SU-DHL-6 (cell line): ENCODE measurements around the gene GOLGA5.

Source experiments
- H2AFZ ChIP-seq: fragments of 200-600 bp; sonication (generic); 2 replicates; pipeline ENCODE4 v1.6.1; 2014; ENCODE audit warnings: low read depth, mild to moderate bottlenecking, moderate library complexity, mixed read lengths, antibody characterized with exemption, low read length; ENCODE audit not compliant: severe bottlenecking
- H3F3A ChIP-seq: fragments of 200-600 bp; shearing (Covaris generic); 2 replicates; pipeline ENCODE4 v1.6.0; 2016; ENCODE audit warnings: antibody characterized with exemption, mild to moderate bottlenecking; ENCODE audit not compliant: insufficient read depth
- H3K27ac ChIP-seq: fragments of 200-600 bp; sonication (generic); 2 replicates; pipeline ENCODE4 v1.5.1; 2016; ENCODE audit warnings: low read depth, mild to moderate bottlenecking, low read length, moderate library complexity, mixed read lengths
- H3K27me3 ChIP-seq: fragments of 200-600 bp; sonication (generic), shearing (Covaris generic); 2 replicates; pipeline ENCODE4 v1.6.0; 2014; ENCODE audit warnings: mild to moderate bottlenecking, low read length
- H3K36me3 ChIP-seq: fragments of 200-600 bp; sonication (generic); 2 replicates; pipeline ENCODE4 v1.6.1; 2014; ENCODE audit warnings: mild to moderate bottlenecking, low read length, mixed read lengths
- H3K4me2 ChIP-seq: fragments of 300-600, 200-600 bp; shearing (Covaris generic), sonication (generic); 2 replicates; pipeline ENCODE4 v1.6.0; 2014; ENCODE audit warnings: low read length, low read depth, mild to moderate bottlenecking; ENCODE audit not compliant: poor library complexity, severe bottlenecking
- H3K4me3 ChIP-seq: fragments of 200-600 bp; sonication (generic); 2 replicates; pipeline ENCODE4 v1.5.1; 2014; ENCODE audit warnings: antibody characterized with exemption, low read length, mild to moderate bottlenecking, mixed read lengths; ENCODE audit not compliant: insufficient read depth, poor library complexity, severe bottlenecking
- H3K79me2 ChIP-seq: fragments of 200-600 bp; sonication (generic); 2 replicates; pipeline ENCODE4 v1.6.1; 2014; ENCODE audit warnings: mild to moderate bottlenecking, low read length, moderate library complexity; ENCODE audit not compliant: insufficient read depth
- H3K9ac ChIP-seq: fragments of 200-600 bp; sonication (generic); 2 replicates; pipeline ENCODE4 v1.7.0; 2014; ENCODE audit warnings: mild to moderate bottlenecking, low read length
- H3K9me2 ChIP-seq: fragments of 200-600 bp; sonication (generic); replicated peaks from 2 replicates; pipeline ENCODE4 v1.6.1; 2014; ENCODE audit warnings: low read length; ENCODE audit not compliant: insufficient read depth
- H3K9me3 ChIP-seq: fragments of 200-600 bp; sonication (generic); 2 replicates; pipeline ENCODE4 v1.6.1; 2014; ENCODE audit warnings: low read length, mixed read lengths; ENCODE audit not compliant: insufficient read depth
- H4K20me1 ChIP-seq: fragments of 200-600 bp; sonication (generic); 2 replicates; pipeline ENCODE4 v1.6.1; 2014; ENCODE audit warnings: low read depth, mild to moderate bottlenecking, antibody characterized with exemption, low read length, moderate library complexity, mixed read lengths
- EZH2phosphoT487 ChIP-seq: fragments of 200-600 bp; sonication (generic), shearing (Covaris generic); conservative IDR thresholded peaks from 2 replicates; pipeline ENCODE4 v1.6.1; 2018; ENCODE audit warnings: mild to moderate bottlenecking, antibody characterized with exemption, low read length, moderate library complexity, mixed read lengths
- TF ChIP-seq, protein P1 (sequence below): fragments of 200-600 bp; sonication (generic); IDR thresholded peaks from one replicate; pipeline ENCODE4 v1.5.1; 2017; ENCODE audit warnings: antibody characterized with exemption, mild to moderate bottlenecking, low read length, moderate library complexity; ENCODE audit not compliant: insufficient read depth, poor library complexity, severe bottlenecking

GOLGA5 gene

GRCh38 chr14:92880851-92881250 is 86.7 kb downstream of the GOLGA5 start:
- no peak overlapping the region for H3K9ac ChIP-seq
- H3F3A ChIP-seq: no peaks in the 10 kb centered on the region
- H4K20me1 ChIP-seq: no peaks in the 10 kb centered on the region
- no peak overlapping the region for H2AFZ ChIP-seq
- no peaks in the 10 kb centered on the region for H3K9me3 ChIP-seq
- no peak overlapping the region for H3K27ac ChIP-seq
- H3K4me3 ChIP-seq: no peak overlapping the region
- H3K4me2 ChIP-seq: no peak overlapping the region
- no peaks in the 10 kb centered on the region for H3K36me3 ChIP-seq
- no peaks in the 10 kb centered on the region for H3K27me3 ChIP-seq
- H3K79me2 ChIP-seq: no peaks in the 10 kb centered on the region
- no peaks in the 10 kb centered on the region for H3K9me2 ChIP-seq
- TF ChIP-seq, protein P1, sequence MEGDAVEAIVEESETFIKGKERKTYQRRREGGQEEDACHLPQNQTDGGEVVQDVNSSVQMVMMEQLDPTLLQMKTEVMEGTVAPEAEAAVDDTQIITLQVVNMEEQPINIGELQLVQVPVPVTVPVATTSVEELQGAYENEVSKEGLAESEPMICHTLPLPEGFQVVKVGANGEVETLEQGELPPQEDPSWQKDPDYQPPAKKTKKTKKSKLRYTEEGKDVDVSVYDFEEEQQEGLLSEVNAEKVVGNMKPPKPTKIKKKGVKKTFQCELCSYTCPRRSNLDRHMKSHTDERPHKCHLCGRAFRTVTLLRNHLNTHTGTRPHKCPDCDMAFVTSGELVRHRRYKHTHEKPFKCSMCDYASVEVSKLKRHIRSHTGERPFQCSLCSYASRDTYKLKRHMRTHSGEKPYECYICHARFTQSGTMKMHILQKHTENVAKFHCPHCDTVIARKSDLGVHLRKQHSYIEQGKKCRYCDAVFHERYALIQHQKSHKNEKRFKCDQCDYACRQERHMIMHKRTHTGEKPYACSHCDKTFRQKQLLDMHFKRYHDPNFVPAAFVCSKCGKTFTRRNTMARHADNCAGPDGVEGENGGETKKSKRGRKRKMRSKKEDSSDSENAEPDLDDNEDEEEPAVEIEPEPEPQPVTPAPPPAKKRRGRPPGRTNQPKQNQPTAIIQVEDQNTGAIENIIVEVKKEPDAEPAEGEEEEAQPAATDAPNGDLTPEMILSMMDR: no peak
- no peak for TF ChIP-seq EZH2phosphoT487

GRCh38 chr14:92883066-92883465 is 89.0 kb downstream of the GOLGA5 start:
- Histone ChIP-seq H4K20me1 (no peaks in the 10 kb centered on the region), H3K9me2 (no peaks in the 10 kb centered on the region), H3K4me3 (no peak overlapping the region), H3K27me3 (no peaks in the 10 kb centered on the region), H3K9me3 (no peaks in the 10 kb centered on the region), H3F3A (no peaks in the 10 kb centered on the region), H3K36me3 (no peaks in the 10 kb centered on the region), H2AFZ (no peak overlapping the region), H3K27ac (no peak overlapping the region), H3K4me2 (no peak overlapping the region), H3K79me2 (no peaks in the 10 kb centered on the region), H3K9ac (no peak overlapping the region)
- no peak for TF ChIP-seq EZH2phosphoT487
- TF ChIP-seq, protein P1: no peak

- no peaks in the 10 kb centered on the region for H3K79me2 ChIP-seq
- H3F3A ChIP-seq: no peaks in the 10 kb centered on the region
- H3K27me3 ChIP-seq: no peaks in the 10 kb centered on the region
- H3K4me2 ChIP-seq: no peak overlapping the region
- H3K9ac ChIP-seq: no peak overlapping the region
- no peak overlapping the region for H3K4me3 ChIP-seq
- no peak for TF ChIP-seq EZH2phosphoT487
- TF ChIP-seq, protein P1: no peak
- H4K20me1 ChIP-seq: no peaks in the 10 kb centered on the region
- H2AFZ ChIP-seq: no peak overlapping the region
- no peaks in the 10 kb centered on the region for H3K36me3 ChIP-seq
- H3K27ac ChIP-seq: no peak overlapping the region
- H3K9me2 ChIP-seq: no peaks in the 10 kb centered on the region
- H3K9me3 ChIP-seq: no peaks in the 10 kb centered on the region
These were observed 90.3 kb downstream of the GOLGA5 start for GRCh38 chr14:92884410-92884809.
